HepG2 (cell line): ENCODE data around the gene THBS4.

Experiments used
- ATF1 ChIP-seq: IDR thresholded peaks from 2 replicates; pipeline ENCODE4 v1.6.1; 2016; ENCODE audit warnings: mild to moderate bottlenecking, control low read depth
- EP300 ChIP-seq, 3 experiments: sonication (generic) in 1 of 3; formaldehyde crosslinking in 1 of 3; IDR thresholded peaks; 2 replicates each; pipeline versions ENCODE4 v1.5.1 to v1.6.1; 2011 to 2020; ENCODE audit warnings: low read depth in 2 of 3, low read length in 2 of 3, borderline replicate concordance in 1 of 3, improper control_type of control experiment in 1 of 3, mild to moderate bottlenecking in 1 of 3, missing genetic modification reagents in 1 of 3, moderate library complexity in 1 of 3
- EZH2 ChIP-seq: conservative IDR thresholded peaks from 2 replicates; pipeline ENCODE4 v1.6.1; 2012; ENCODE audit warnings: mild to moderate bottlenecking, low read depth, low read length, moderate library complexity
- HMG20A ChIP-seq: IDR thresholded peaks from 2 replicates; pipeline ENCODE4 v1.6.1; 2016; ENCODE audit warnings: borderline replicate concordance
- JUN ChIP-seq: sonication (generic); formaldehyde crosslinking; IDR thresholded peaks from 2 replicates; pipeline ENCODE4 v1.4.0; 2020; ENCODE audit warnings: mild to moderate bottlenecking, missing genetic modification reagents
- KDM3A ChIP-seq: IDR thresholded peaks from 2 replicates; pipeline ENCODE4 v1.6.1; 2018; ENCODE audit warnings: low read depth, missing compliant biosample characterization
- PCBP1 ChIP-seq: fragments of 200-400 bp; formaldehyde crosslinking; IDR thresholded peaks from 2 replicates; pipeline ENCODE4 v1.6.1; 2017; ENCODE audit warnings: mild to moderate bottlenecking, low read depth, low read length, borderline replicate concordance
- SIN3A ChIP-seq: IDR thresholded peaks from 2 replicates; pipeline ENCODE4 v1.6.1; 2011; ENCODE audit warnings: low read depth, mild to moderate bottlenecking, control low read depth, low read length, borderline replicate concordance
- ZNF747 ChIP-seq: sonication (generic); formaldehyde crosslinking; IDR thresholded peaks from 2 replicates; pipeline ENCODE4 v1.8.1; 2023; ENCODE audit warnings: missing genetic modification reagents, mild to moderate bottlenecking, borderline replicate concordance
- TF ChIP-seq, protein P1 (sequence below): IDR thresholded peaks from 2 replicates; pipeline ENCODE4 v1.6.1; 2016
- TF ChIP-seq, protein P2 (sequence below): IDR thresholded peaks from 2 replicates; pipeline ENCODE4 v1.6.1; 2016; ENCODE audit warnings: low read depth, missing genetic modification reagents, missing compliant biosample characterization

DNA sequence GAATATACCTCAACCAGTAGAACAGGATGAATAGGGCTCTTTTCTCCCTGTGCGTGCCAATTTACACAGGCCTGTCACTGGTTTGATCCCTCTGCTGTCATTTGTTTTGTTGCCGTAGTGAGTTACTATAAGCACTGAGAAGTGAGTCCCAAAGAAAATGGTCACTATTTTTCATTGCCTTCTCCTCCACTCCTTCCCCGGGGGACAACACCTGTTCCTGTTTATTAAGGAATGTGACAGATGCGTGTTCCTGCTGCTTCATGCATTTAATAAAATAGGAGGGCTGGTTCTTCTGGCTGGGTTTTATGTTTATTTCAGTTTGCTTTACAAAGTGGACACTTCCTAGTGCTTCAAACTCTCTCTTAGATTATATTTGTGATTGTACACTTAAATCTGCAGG, 6.4 kb downstream of the THBS4 start:
- TF ChIP-seq ATF1: no peak
- no peak for TF ChIP-seq JUN
- no peak for TF ChIP-seq EP300 (IDR thresholded peaks at IDR 0.05; ENCODE audit: low read depth in 2 of 2, low read length in 2 of 2)
- no peak for TF ChIP-seq EP300 (CRISPR knock-in tag; IDR thresholded peaks at IDR 0.05; ENCODE audit: borderline replicate concordance)
- TF ChIP-seq ZNF747 (CRISPR knock-in tag): no peak
- no peak for TF ChIP-seq EZH2
- no peak for TF ChIP-seq KDM3A (CRISPR knock-in tag)
- TF ChIP-seq HMG20A (CRISPR knock-in tag): no peak
- TF ChIP-seq, protein P1, sequence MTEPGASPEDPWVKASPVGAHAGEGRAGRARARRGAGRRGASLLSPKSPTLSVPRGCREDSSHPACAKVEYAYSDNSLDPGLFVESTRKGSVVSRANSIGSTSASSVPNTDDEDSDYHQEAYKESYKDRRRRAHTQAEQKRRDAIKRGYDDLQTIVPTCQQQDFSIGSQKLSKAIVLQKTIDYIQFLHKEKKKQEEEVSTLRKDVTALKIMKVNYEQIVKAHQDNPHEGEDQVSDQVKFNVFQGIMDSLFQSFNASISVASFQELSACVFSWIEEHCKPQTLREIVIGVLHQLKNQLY (CRISPR knock-in tag): no peak
- TF ChIP-seq SIN3A: no peak
- no peak for TF ChIP-seq PCBP1
- TF ChIP-seq, protein P2, sequence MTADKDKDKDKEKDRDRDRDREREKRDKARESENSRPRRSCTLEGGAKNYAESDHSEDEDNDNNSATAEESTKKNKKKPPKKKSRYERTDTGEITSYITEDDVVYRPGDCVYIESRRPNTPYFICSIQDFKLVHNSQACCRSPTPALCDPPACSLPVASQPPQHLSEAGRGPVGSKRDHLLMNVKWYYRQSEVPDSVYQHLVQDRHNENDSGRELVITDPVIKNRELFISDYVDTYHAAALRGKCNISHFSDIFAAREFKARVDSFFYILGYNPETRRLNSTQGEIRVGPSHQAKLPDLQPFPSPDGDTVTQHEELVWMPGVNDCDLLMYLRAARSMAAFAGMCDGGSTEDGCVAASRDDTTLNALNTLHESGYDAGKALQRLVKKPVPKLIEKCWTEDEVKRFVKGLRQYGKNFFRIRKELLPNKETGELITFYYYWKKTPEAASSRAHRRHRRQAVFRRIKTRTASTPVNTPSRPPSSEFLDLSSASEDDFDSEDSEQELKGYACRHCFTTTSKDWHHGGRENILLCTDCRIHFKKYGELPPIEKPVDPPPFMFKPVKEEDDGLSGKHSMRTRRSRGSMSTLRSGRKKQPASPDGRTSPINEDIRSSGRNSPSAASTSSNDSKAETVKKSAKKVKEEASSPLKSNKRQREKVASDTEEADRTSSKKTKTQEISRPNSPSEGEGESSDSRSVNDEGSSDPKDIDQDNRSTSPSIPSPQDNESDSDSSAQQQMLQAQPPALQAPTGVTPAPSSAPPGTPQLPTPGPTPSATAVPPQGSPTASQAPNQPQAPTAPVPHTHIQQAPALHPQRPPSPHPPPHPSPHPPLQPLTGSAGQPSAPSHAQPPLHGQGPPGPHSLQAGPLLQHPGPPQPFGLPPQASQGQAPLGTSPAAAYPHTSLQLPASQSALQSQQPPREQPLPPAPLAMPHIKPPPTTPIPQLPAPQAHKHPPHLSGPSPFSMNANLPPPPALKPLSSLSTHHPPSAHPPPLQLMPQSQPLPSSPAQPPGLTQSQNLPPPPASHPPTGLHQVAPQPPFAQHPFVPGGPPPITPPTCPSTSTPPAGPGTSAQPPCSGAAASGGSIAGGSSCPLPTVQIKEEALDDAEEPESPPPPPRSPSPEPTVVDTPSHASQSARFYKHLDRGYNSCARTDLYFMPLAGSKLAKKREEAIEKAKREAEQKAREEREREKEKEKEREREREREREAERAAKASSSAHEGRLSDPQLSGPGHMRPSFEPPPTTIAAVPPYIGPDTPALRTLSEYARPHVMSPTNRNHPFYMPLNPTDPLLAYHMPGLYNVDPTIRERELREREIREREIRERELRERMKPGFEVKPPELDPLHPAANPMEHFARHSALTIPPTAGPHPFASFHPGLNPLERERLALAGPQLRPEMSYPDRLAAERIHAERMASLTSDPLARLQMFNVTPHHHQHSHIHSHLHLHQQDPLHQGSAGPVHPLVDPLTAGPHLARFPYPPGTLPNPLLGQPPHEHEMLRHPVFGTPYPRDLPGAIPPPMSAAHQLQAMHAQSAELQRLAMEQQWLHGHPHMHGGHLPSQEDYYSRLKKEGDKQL (CRISPR knock-in tag): no peak
